ENCODE measurements around the gene GRIN2B. TPM values are rescaled to one million over a fixed set of nuclear protein-coding genes. Genes with fewer than 3 reads are reported as not detected.

Gene GRIN2B
- total RNA-seq, 1 donor from 2014 or later: 0.49 TPM

GRCh38 chr12:13970803-13971202 is 10.6 kb downstream of the GRIN2B start:
- Histone ChIP-seq H3K4me1 (no peaks in the 10 kb centered on the region), H3K36me3 (no peaks in the 10 kb centered on the region), H3K4me3 (no peak overlapping the region), H3K27ac (no peak overlapping the region), H3K27me3 (no peaks in the 10 kb centered on the region), H3K9me3 (no peaks in the 10 kb centered on the region)
- no peak for DNase-seq (ENCODE audit: extremely low spot score in 2 of 2)
- TF ChIP-seq POLR2AphosphoS5 (IDR thresholded peaks at IDR 0.05; ENCODE audit: insufficient read depth in 1 of 2, low read depth in 1 of 2) (no peak), POLR2A (IDR thresholded peaks at IDR 0.05) (no peak), CTCF (IDR thresholded peaks at IDR 0.05) (no peak)
- intact Hi-C loops (cut with DNase I): no loop called here

- Histone ChIP-seq H3K9me3 (no peaks in the 10 kb centered on the region), H3K27me3 (no peaks in the 10 kb centered on the region), H3K27ac (no peak overlapping the region), H3K36me3 (no peaks in the 10 kb centered on the region), H3K4me1 (no peaks in the 10 kb centered on the region), H3K4me3 (no peak overlapping the region)
- TF ChIP-seq CTCF (IDR thresholded peaks at IDR 0.05) (no peak), POLR2AphosphoS5 (IDR thresholded peaks at IDR 0.05; ENCODE audit: insufficient read depth in 1 of 2, low read depth in 1 of 2) (no peak), POLR2A (IDR thresholded peaks at IDR 0.05) (no peak)
- no peak for DNase-seq (ENCODE audit: extremely low spot score in 2 of 2)
- intact Hi-C loops (cut with DNase I): no loop called here
These were observed 13.1 kb downstream of the GRIN2B start for GRCh38 chr12:13968281-13968680.

- Histone ChIP-seq H3K9me3 (no peaks in the 10 kb centered on the region), H3K27ac (no peak overlapping the region), H3K4me3 (no peak overlapping the region), H3K27me3 (no peaks in the 10 kb centered on the region), H3K4me1 (no peaks in the 10 kb centered on the region), H3K36me3 (no peaks in the 10 kb centered on the region)
- DNase-seq (ENCODE audit: extremely low spot score in 2 of 2): no peak
- TF ChIP-seq CTCF (IDR thresholded peaks at IDR 0.05) (no peak), POLR2A (IDR thresholded peaks at IDR 0.05) (no peak)
- intact Hi-C loops (cut with DNase I): no loop called here
These were observed 16.7 kb downstream of the GRIN2B start for GRCh38 chr12:13964666-13965065.

GRCh38 chr12:13962699-13963098 is 18.7 kb downstream of the GRIN2B start:
- Histone ChIP-seq H3K4me3 (no peak overlapping the region), H3K36me3 (no peaks in the 10 kb centered on the region), H3K27me3 (no peaks in the 10 kb centered on the region), H3K9me3 (no peaks in the 10 kb centered on the region), H3K4me1 (no peaks in the 10 kb centered on the region), H3K27ac (no peak overlapping the region)
- DNase-seq (ENCODE audit: extremely low spot score in 2 of 2): no peak
- TF ChIP-seq POLR2AphosphoS5 (IDR thresholded peaks at IDR 0.05; ENCODE audit: insufficient read depth in 1 of 2, low read depth in 1 of 2): no peak
- TF ChIP-seq CTCF (IDR thresholded peaks at IDR 0.05): no peak
- no peak for TF ChIP-seq POLR2A (IDR thresholded peaks at IDR 0.05)
- intact Hi-C loops (cut with DNase I): no loop called here

- H3K4me1 ChIP-seq: no peaks in the 10 kb centered on the region
- H3K36me3 ChIP-seq: no peaks in the 10 kb centered on the region
- no peak overlapping the region for H3K4me3 ChIP-seq
- H3K9me3 ChIP-seq: no peaks in the 10 kb centered on the region
- no peak for TF ChIP-seq CTCF (IDR thresholded peaks at IDR 0.05)
- TF ChIP-seq POLR2AphosphoS5 (IDR thresholded peaks at IDR 0.05; ENCODE audit: insufficient read depth in 1 of 2, low read depth in 1 of 2): no peak
- TF ChIP-seq POLR2A (IDR thresholded peaks at IDR 0.05): no peak
- no peaks in the 10 kb centered on the region for H3K27me3 ChIP-seq
- intact Hi-C loops (cut with DNase I): no loop called here
- no peak overlapping the region for H3K27ac ChIP-seq
- no peak for DNase-seq (ENCODE audit: extremely low spot score in 2 of 2)
These were observed 19.4 kb downstream of the GRIN2B start for GRCh38 chr12:13961971-13962370.
